Epithelial cell of esophagus (primary cell): ENCODE measurements around the gene TLK2.
A peak's percentile ranks its signal among the peaks of the same experiment; 100 is the strongest.
"Not testable (repeated sequence)": the region's sequence is repeated elsewhere in the genome, so short reads cannot be mapped to it uniquely, and the experiment has no call there.

Source experiments
- DNase-seq: peaks from one replicate; pipeline ENCODE4 v3.0.0; 2010; ENCODE audit warnings: low read depth
- H3K4me3 ChIP-seq: 2 replicates; pipeline ENCODE4 v1.5.1; 2011; ENCODE audit warnings: mild to moderate bottlenecking, low read length, control low read depth
- CTCF ChIP-seq: IDR thresholded peaks from 2 replicates; pipeline ENCODE4 v1.5.1; 2011; ENCODE audit warnings: low read depth, mild to moderate bottlenecking, low read length, control low read depth, inconsistent platforms; ENCODE audit not compliant: insufficient read depth; ENCODE audit errors: missing control alignments

TLK2 gene

GRCh38 chr17:62580947-62581346 lies 102.3 kb downstream of the TLK2 start:
- DNase-seq: no peak
- no peak overlapping the region for H3K4me3 ChIP-seq
- TF ChIP-seq CTCF: no peak

- TF ChIP-seq CTCF: no peak
- H3K4me3 ChIP-seq: no peak overlapping the region
- DNase-seq: no peak
Observed at GRCh38 chr17:62581764-62582163, 103.1 kb downstream of the TLK2 start.

GRCh38 chr17:62587554-62587953 lies 108.9 kb downstream of the TLK2 start:
- no peak for DNase-seq
- H3K4me3 ChIP-seq: no peak overlapping the region
- no peak for TF ChIP-seq CTCF

- no peak for TF ChIP-seq CTCF
- DNase-seq: no peak
- no peak overlapping the region for H3K4me3 ChIP-seq
Observed at GRCh38 chr17:62588109-62588508, 109.5 kb downstream of the TLK2 start.

- no peak for DNase-seq
- H3K4me3 ChIP-seq: no peak overlapping the region
- no peak for TF ChIP-seq CTCF
Observed at GRCh38 chr17:62591333-62591732, 112.7 kb downstream of the TLK2 start.

GRCh38 chr17:62591822-62592221 lies 113.2 kb downstream of the TLK2 start:
- not testable (repeated sequence) for H3K4me3 ChIP-seq, DNase-seq

- H3K4me3 ChIP-seq: no peak overlapping the region
- peak; percentile 70 for DNase-seq
- TF ChIP-seq CTCF: no peak
Observed at GRCh38 chr17:62592341-62593099, 113.9 kb downstream of the TLK2 start.
